Esophagus muscularis mucosa (tissue), 4 donors: ENCODE data around the gene MFRP. TPM values are rescaled to one million over a fixed set of nuclear protein-coding genes. Genes with fewer than 3 reads are reported as not detected.

Experiments
- DNase-seq: peaks from one replicate; pipeline ENCODE4 v3.0.0-alpha.2; 2017; ENCODE audit errors: extremely low spot score
- H3K27ac ChIP-seq, 4 donors: fragments of 200-600 bp; sonication (generic); replicated peaks in 1 of 4; 1 replicate in 3 of 4; 2 replicates in 1 of 4; pipeline ENCODE4 v1.5.1; 2016 to 2019; ENCODE audit warnings: mild to moderate bottlenecking in 1 of 4
- H3K27me3 ChIP-seq, 4 donors: fragments of 200-600 bp; sonication (generic); one replicate each; pipeline versions ENCODE4 v1.5.1 to v1.6.0; 2016 to 2019
- H3K36me3 ChIP-seq, 4 donors: fragments of 200-600 bp; sonication (generic); one replicate each; pipeline ENCODE4 v1.5.1; 2016 to 2019
- H3K4me1 ChIP-seq, 4 donors: fragments of 200-600 bp; sonication (generic); one replicate each; pipeline ENCODE4 v1.5.1; 2016 to 2019
- H3K4me3 ChIP-seq, 4 donors: fragments of 200-600 bp; sonication (generic); 1 replicate in 2 of 4; 2 replicates in 2 of 4; pipeline ENCODE4 v1.5.1; 2016 to 2019; ENCODE audit warnings: mild to moderate bottlenecking in 4 of 4, moderate library complexity in 1 of 4
- H3K9me3 ChIP-seq, 4 donors: fragments of 200-600 bp; sonication (generic); 1 replicate in 3 of 4; 2 replicates in 1 of 4; pipeline ENCODE4 v1.5.1; 2016 to 2019
- CTCF ChIP-seq, 3 experiments: fragments of 200-600 bp in 2 of 3; fragments of 450-650 bp in 1 of 3; sonication (generic) in 2 of 3; IDR thresholded peaks; one replicate each; pipeline ENCODE4 v1.5.1; 2017 to 2019; ENCODE audit warnings: antibody characterized with exemption in 3 of 3, mild to moderate bottlenecking in 2 of 3, moderate library complexity in 1 of 3
- EP300 ChIP-seq: sonication (generic); formaldehyde crosslinking; IDR thresholded peaks from one replicate; pipeline ENCODE4 v1.6.1; 2017; ENCODE audit warnings: antibody characterized with exemption
- POLR2A ChIP-seq: fragments of 450-650 bp; IDR thresholded peaks from one replicate; pipeline ENCODE4 v1.6.1; 2017; ENCODE audit warnings: antibody characterized with exemption, moderate library complexity, mild to moderate bottlenecking, low read depth
- POLR2AphosphoS5 ChIP-seq, 2 donors: sonication (generic); formaldehyde crosslinking; IDR thresholded peaks; one replicate each; pipeline ENCODE4 v1.6.1; 2017; ENCODE audit warnings: antibody characterized with exemption in 2 of 2
- WGBS: methylation state at CpG from one replicate; pipeline ENCODE4 v1.1.5; 2018; 5-methylcytosine and 5-hydroxymethylcytosine counted together
- intact Hi-C: fragments of 100-400 bp; cut with DNase I; formaldehyde crosslinking; loops from one replicate; pipeline ENCODE4 v1.15.1; 2023
- total RNA-seq, 4 donors: library from RNA; depleted of rRNA; stranded (reverse); fragments of >200 nt; gene quantifications; one replicate each; pipeline versions ENCODE4 v1.1.0 to v1.2.1, GENCODE V29; 2016

The MFRP gene
- total RNA-seq, 4 donors from 2014 or later = 0.11 TPM; not detected in 3

- no peaks in the 10 kb centered on the region for H3K27me3 ChIP-seq
- WGBS = 6% methylated on average over 20 of the region's 29 CpGs
- H3K9me3 ChIP-seq = no peaks in the 10 kb centered on the region
- peak overlapping the region; percentile 79 to 88 (median 82) for H3K4me3 ChIP-seq
- peaks cover 48 to 98% (median 75%) of the 10 kb centered on the region in 4 donors for H3K4me1 ChIP-seq
- peak overlapping the region; percentile 98 to 99 (median 98) for H3K27ac ChIP-seq
- peaks cover 26 to 48% (median 45%) of the 10 kb centered on the region in 4 donors for H3K36me3 ChIP-seq
- TF ChIP-seq EP300 (no peak), POLR2AphosphoS5 (IDR thresholded peaks at IDR 0.05) (peak; percentile 41 to 54), CTCF (IDR thresholded peaks at IDR 0.05) (peak in 2 of 3 experiments; percentile 24 to 31), POLR2A (no peak)
- DNase-seq = no peak
- intact Hi-C loops = no loop called here
Observed at GRCh38 chr11:119315131-119316015, 31.1 kb downstream of the MFRP start.

- Histone ChIP-seq H3K27me3 (no peaks in the 10 kb centered on the region), H3K4me1 (peaks cover 41 to 98% (median 71%) of the 10 kb centered on the region in 4 donors), H3K36me3 (peaks cover 26 to 55% (median 52%) of the 10 kb centered on the region in 4 donors), H3K27ac (peak overlapping the region; percentile 98 to 99 (median 98)), H3K4me3 (peak overlapping the region; percentile 79 to 88 (median 82)), H3K9me3 (no peaks in the 10 kb centered on the region)
- DNase-seq = no peak
- intact Hi-C loops = no loop called here
- TF ChIP-seq POLR2AphosphoS5 (IDR thresholded peaks at IDR 0.05) (no peak), CTCF (IDR thresholded peaks at IDR 0.05) (no peak), EP300 (no peak), POLR2A (no peak)
- WGBS = 14% methylated on average over 1 of the region's 18 CpGs
Observed at GRCh38 chr11:119314726-119315125, 31.8 kb downstream of the MFRP start.

GRCh38 chr11:119310682-119311052, 35.8 kb downstream of the MFRP start:
- Histone ChIP-seq H3K27ac (peak overlapping the region; percentile 98 to 99 (median 98)), H3K4me3 (no peak overlapping the region), H3K9me3 (no peaks in the 10 kb centered on the region), H3K36me3 (peaks cover 38 to 81% (median 75%) of the 10 kb centered on the region in 4 donors), H3K4me1 (peaks cover 17 to 95% (median 74%) of the 10 kb centered on the region in 4 donors), H3K27me3 (no peaks in the 10 kb centered on the region)
- 70% methylated on average over 14 of the region's 20 CpGs for WGBS
- DNase-seq = no peak
- intact Hi-C loops = no loop called here
- TF ChIP-seq CTCF (IDR thresholded peaks at IDR 0.05) (no peak), POLR2AphosphoS5 (IDR thresholded peaks at IDR 0.05) (no peak)

- peaks cover 38 to 84% (median 76%) of the 10 kb centered on the region in 4 donors for H3K36me3 ChIP-seq
- WGBS = 73% methylated on average over 17 of the region's 17 CpGs
- no peak overlapping the region for H3K4me3 ChIP-seq
- H3K27me3 ChIP-seq = no peaks in the 10 kb centered on the region
- no peak for DNase-seq
- H3K27ac ChIP-seq = peak overlapping the region; percentile 98 to 99 (median 98)
- no peaks in the 10 kb centered on the region for H3K9me3 ChIP-seq
- peaks cover 13 to 94% (median 74%) of the 10 kb centered on the region in 4 donors for H3K4me1 ChIP-seq
- no peak for TF ChIP-seq POLR2A
- TF ChIP-seq POLR2AphosphoS5 (IDR thresholded peaks at IDR 0.05) = no peak
- TF ChIP-seq EP300 = no peak
- TF ChIP-seq CTCF (IDR thresholded peaks at IDR 0.05) = no peak
- intact Hi-C loops = no loop called here
Observed at GRCh38 chr11:119309953-119310681, 36.4 kb downstream of the MFRP start.
